ENCODE data around the gene MAP1B.

The MAP1B gene

DNA sequence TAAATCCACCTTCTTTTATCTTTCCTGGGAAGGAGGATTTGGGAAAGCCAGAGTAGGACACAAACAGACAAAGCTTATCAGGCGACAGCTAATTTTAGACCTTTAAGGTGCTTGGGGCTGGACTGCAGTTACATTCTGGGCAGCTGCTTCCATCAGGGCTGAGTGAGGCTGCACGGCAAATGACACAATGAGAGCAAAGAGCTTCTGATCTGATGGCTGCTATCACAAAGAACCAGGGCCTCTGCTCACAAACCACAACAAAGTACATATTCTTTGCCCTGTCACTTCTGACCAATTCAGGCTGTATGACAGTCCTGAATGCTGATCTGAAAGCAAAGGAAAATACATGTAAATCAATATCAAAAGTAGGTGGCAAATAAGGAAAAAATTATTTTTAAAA, 119.7 kb downstream of the MAP1B start:
- H3K9me3 ChIP-seq (replicated peaks; ENCODE audit: insufficient read depth, low read length) = no peaks in the 10 kb centered on the region
- H2AFZ ChIP-seq (ENCODE audit: low read length) = no peak overlapping the region
- H3K9me2 ChIP-seq (replicated peaks; ENCODE audit: insufficient read depth, low read length) = no peaks in the 10 kb centered on the region
- no peaks in the 10 kb centered on the region for H3K4me1 ChIP-seq (ENCODE audit: low read length)
- TF ChIP-seq EZH2 (optimal IDR thresholded peaks at IDR 0.05; ENCODE audit: low read depth, low read length) (no peak), EZH2phosphoT487 (IDR thresholded peaks at IDR 0.05; ENCODE audit: low read length) (no peak)
- TF ChIP-seq, protein P1, sequence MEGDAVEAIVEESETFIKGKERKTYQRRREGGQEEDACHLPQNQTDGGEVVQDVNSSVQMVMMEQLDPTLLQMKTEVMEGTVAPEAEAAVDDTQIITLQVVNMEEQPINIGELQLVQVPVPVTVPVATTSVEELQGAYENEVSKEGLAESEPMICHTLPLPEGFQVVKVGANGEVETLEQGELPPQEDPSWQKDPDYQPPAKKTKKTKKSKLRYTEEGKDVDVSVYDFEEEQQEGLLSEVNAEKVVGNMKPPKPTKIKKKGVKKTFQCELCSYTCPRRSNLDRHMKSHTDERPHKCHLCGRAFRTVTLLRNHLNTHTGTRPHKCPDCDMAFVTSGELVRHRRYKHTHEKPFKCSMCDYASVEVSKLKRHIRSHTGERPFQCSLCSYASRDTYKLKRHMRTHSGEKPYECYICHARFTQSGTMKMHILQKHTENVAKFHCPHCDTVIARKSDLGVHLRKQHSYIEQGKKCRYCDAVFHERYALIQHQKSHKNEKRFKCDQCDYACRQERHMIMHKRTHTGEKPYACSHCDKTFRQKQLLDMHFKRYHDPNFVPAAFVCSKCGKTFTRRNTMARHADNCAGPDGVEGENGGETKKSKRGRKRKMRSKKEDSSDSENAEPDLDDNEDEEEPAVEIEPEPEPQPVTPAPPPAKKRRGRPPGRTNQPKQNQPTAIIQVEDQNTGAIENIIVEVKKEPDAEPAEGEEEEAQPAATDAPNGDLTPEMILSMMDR (IDR thresholded peaks at IDR 0.05; ENCODE audit: low read length) = no peak
- no peaks in the 10 kb centered on the region for H3K27me3 ChIP-seq (replicated peaks; ENCODE audit: insufficient read depth, low read length)
- 0 out of 2 replicates have a peak, but pooled peaks cover 5% of the 10 kb centered on the region for H3K36me3 ChIP-seq (replicated peaks; ENCODE audit: insufficient read depth, low read length)
- no peaks in the 10 kb centered on the region for H3K79me2 ChIP-seq (ENCODE audit: low read length)
- H3K4me2 ChIP-seq (ENCODE audit: low read depth, low read length) = no peak overlapping the region
- DNase-seq = no peak
- H4K20me1 ChIP-seq (ENCODE audit: insufficient read depth, low read length) = no peaks in the 10 kb centered on the region
- H3K4me3 ChIP-seq (ENCODE audit: low read length) = no peak overlapping the region
- H3F3A ChIP-seq (ENCODE audit: insufficient read depth, low read length) = 0 out of 2 replicates have a peak, but pooled peaks cover 3% of the 10 kb centered on the region
- H3K27ac ChIP-seq (ENCODE audit: low read length) = no peak overlapping the region
- H3K9ac ChIP-seq (ENCODE audit: low read length) = no peak overlapping the region

DNA sequence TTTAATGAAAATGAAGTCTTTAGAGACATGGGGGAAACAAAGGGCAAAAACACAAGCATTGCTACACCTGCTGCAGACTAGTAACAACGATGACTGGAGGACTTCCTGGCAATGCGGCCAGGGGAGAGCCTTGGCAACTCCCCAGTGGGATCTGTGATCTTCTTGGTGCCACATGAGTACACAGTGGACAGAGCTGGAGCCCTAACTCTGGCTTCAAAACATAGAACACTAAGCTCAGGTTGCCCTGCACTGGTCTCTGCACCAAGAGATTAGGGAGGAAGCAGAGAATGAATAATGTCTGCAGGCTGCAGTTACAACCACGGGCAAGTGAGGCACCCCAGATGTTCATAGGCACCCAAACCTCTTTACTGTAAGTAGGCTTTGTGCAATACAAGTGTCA, 121.7 kb downstream of the MAP1B start:
- Histone ChIP-seq H3K4me1 (ENCODE audit: low read length) (no peaks in the 10 kb centered on the region), H3K9me3 (replicated peaks; ENCODE audit: insufficient read depth, low read length) (no peaks in the 10 kb centered on the region), H3K27me3 (replicated peaks; ENCODE audit: insufficient read depth, low read length) (no peaks in the 10 kb centered on the region), H3K9me2 (replicated peaks; ENCODE audit: insufficient read depth, low read length) (no peaks in the 10 kb centered on the region), H4K20me1 (ENCODE audit: insufficient read depth, low read length) (0 out of 2 replicates have a peak, but pooled peaks cover 3% of the 10 kb centered on the region), H2AFZ (ENCODE audit: low read length) (no peak overlapping the region), H3F3A (ENCODE audit: insufficient read depth, low read length) (no peaks in the 10 kb centered on the region), H3K36me3 (replicated peaks; ENCODE audit: insufficient read depth, low read length) (no peaks in the 10 kb centered on the region), H3K4me3 (ENCODE audit: low read length) (no peak overlapping the region), H3K79me2 (ENCODE audit: low read length) (no peaks in the 10 kb centered on the region), H3K27ac (ENCODE audit: low read length) (no peak overlapping the region), H3K4me2 (ENCODE audit: low read depth, low read length) (no peak overlapping the region), H3K9ac (ENCODE audit: low read length) (no peak overlapping the region)
- no peak for DNase-seq
- TF ChIP-seq EZH2 (optimal IDR thresholded peaks at IDR 0.05; ENCODE audit: low read depth, low read length) = no peak
- TF ChIP-seq EZH2phosphoT487 (IDR thresholded peaks at IDR 0.05; ENCODE audit: low read length) = no peak
- TF ChIP-seq, protein P1 (IDR thresholded peaks at IDR 0.05; ENCODE audit: low read length) = no peak

DNA sequence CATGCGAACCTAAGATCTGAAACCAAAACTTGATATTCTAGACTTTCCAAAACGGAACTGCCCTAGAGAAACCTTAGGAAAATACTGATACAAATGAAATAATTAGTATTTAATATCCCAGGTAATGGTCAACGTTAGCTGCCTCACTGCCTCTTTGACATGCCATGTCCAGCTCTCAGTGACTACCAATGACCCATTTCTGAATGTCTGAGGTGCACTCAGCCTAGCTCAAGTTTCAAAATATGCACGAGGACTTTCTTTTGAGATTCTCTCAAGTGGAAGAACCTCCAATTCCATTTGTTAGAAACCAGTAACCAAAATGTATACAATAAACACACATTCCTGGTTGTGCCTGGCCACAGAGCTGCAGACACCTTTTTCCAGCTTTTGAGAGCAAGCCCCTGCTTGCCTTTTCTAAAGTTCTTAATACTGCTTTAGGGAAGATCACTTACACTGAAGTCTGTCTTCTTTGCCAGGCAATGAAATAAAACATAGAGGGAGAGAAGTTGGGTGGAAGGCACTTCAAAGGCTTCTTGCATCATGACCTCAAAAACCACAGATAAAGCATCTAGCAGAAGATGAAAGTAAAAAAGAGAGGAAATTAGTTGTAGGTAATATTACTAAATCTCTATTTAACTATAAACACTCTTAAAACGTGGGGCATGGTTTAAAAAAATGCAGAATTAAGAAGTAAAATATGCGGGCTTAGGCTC, 124.9 kb downstream of the MAP1B start:
- DNase-seq = no peak
- Histone ChIP-seq H3K27me3 (replicated peaks; ENCODE audit: insufficient read depth, low read length) (no peaks in the 10 kb centered on the region), H3K9me3 (replicated peaks; ENCODE audit: insufficient read depth, low read length) (no peaks in the 10 kb centered on the region), H3F3A (ENCODE audit: insufficient read depth, low read length) (no peaks in the 10 kb centered on the region), H3K27ac (ENCODE audit: low read length) (no peak overlapping the region), H3K9ac (ENCODE audit: low read length) (no peak overlapping the region), H3K4me3 (ENCODE audit: low read length) (no peak overlapping the region), H3K79me2 (ENCODE audit: low read length) (no peaks in the 10 kb centered on the region), H4K20me1 (ENCODE audit: insufficient read depth, low read length) (0 out of 2 replicates have a peak, but pooled peaks cover 3% of the 10 kb centered on the region), H3K4me2 (ENCODE audit: low read depth, low read length) (no peak overlapping the region), H3K4me1 (ENCODE audit: low read length) (no peaks in the 10 kb centered on the region), H3K36me3 (replicated peaks; ENCODE audit: insufficient read depth, low read length) (0 out of 2 replicates have a peak, but pooled peaks cover 3% of the 10 kb centered on the region), H2AFZ (ENCODE audit: low read length) (no peak overlapping the region), H3K9me2 (replicated peaks; ENCODE audit: insufficient read depth, low read length) (no peaks in the 10 kb centered on the region)
- TF ChIP-seq, protein P1 (IDR thresholded peaks at IDR 0.05; ENCODE audit: low read length) = no peak
- TF ChIP-seq EZH2phosphoT487 (IDR thresholded peaks at IDR 0.05; ENCODE audit: low read length) = no peak
- TF ChIP-seq EZH2 (optimal IDR thresholded peaks at IDR 0.05; ENCODE audit: low read depth, low read length) = no peak

All from MM.1S (cell line).